HG03175 (cell line): ENCODE data around the gene B3GALT6.

ENCODE experiments used
- ATAC-seq: cut with Tn5 transposase; IDR thresholded peaks from one replicate; pipeline ENCODE4 v1.9.1; 2021; ENCODE audit warnings: mild to moderate bottlenecking, moderate library complexity; ENCODE audit not compliant: unreplicated experiment

Gene B3GALT6

GRCh38 chr1:1215881-1216605 lies 16.0 kb upstream of the B3GALT6 start:
- no peak for ATAC-seq

GRCh38 chr1:1216770-1217620 lies 15.0 kb upstream of the B3GALT6 start:
- no peak for ATAC-seq

- no peak for ATAC-seq
Observed at GRCh38 chr1:1217621-1218523, 14.2 kb upstream of the B3GALT6 start.

GRCh38 chr1:1218524-1219200 lies 13.4 kb upstream of the B3GALT6 start:
- no peak for ATAC-seq

- ATAC-seq: no peak
Observed at GRCh38 chr1:1219341-1219740, 12.7 kb upstream of the B3GALT6 start.

GRCh38 chr1:1220197-1220596 lies 11.8 kb upstream of the B3GALT6 start:
- ATAC-seq: no peak

GRCh38 chr1:1221887-1222574 lies 10.0 kb upstream of the B3GALT6 start:
- no peak for ATAC-seq

- ATAC-seq: no peak
Observed at GRCh38 chr1:1222575-1223225, 9.3 kb upstream of the B3GALT6 start.

- ATAC-seq: no peak
Observed at GRCh38 chr1:1223321-1223720, 8.7 kb upstream of the B3GALT6 start.

GRCh38 chr1:1223891-1224290 lies 8.1 kb upstream of the B3GALT6 start:
- ATAC-seq: no peak

GRCh38 chr1:1225238-1225845 lies 6.7 kb upstream of the B3GALT6 start:
- no peak for ATAC-seq

GRCh38 chr1:1225913-1226312 lies 6.1 kb upstream of the B3GALT6 start:
- ATAC-seq: no peak

GRCh38 chr1:1226566-1227362 lies 5.3 kb upstream of the B3GALT6 start:
- no peak for ATAC-seq

- ATAC-seq: no peak
Observed at GRCh38 chr1:1227386-1227785, 4.7 kb upstream of the B3GALT6 start.

GRCh38 chr1:1228187-1228586 lies 3.9 kb upstream of the B3GALT6 start:
- ATAC-seq: no peak

GRCh38 chr1:1228596-1229321 lies 3.3 kb upstream of the B3GALT6 start:
- ATAC-seq: no peak

GRCh38 chr1:1229770-1230169 lies 2.3 kb upstream of the B3GALT6 start:
- no peak for ATAC-seq
